ENCODE measurements around the gene COBL. TPM values are rescaled to one million over a fixed set of nuclear protein-coding genes. Genes with fewer than 3 reads are reported as not detected.

Gene COBL
- total and polyA plus RNA-seq, 3 experiments from 2014 or later = not detected

DNA sequence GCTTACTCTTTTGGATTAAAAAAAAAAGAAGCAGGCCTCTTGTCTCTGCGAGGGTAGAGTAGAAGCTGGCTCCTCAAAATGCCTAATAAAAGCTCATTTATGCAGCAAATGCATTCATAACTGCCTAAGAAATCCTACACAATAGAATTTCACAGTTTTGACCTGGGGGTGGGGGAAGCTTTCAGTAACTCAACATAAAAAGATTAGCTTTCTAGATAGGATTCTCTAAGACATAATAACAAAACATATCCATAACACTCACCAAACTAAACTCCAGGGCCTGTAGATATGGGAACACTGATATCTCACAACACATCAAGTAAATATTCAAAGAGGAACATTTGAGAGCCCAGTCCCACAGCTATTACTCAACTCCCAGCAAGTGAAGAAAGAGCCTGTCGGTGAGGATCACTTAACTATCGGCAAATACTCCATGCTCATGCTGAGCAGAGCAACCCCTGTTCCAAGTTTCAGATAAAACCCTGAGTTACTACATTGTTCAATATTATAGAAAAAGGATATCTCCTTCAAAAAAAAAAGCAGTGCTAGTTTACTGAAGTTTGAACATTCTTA, 88.1 kb downstream of the COBL start:
- H3K4me3 ChIP-seq (ENCODE audit: low read length) = no peak overlapping the region
- no peak overlapping the region for H3K27ac Mint-ChIP-seq
- H3K4me3 Mint-ChIP-seq = no peak overlapping the region
- no peak overlapping the region for H3K27ac ChIP-seq (ENCODE audit: low read depth, low read length)
- H3K36me3 Mint-ChIP-seq = no peaks in the 10 kb centered on the region
- no peaks in the 10 kb centered on the region for H3K36me3 ChIP-seq (ENCODE audit: insufficient read depth, low read length)
- DNase-seq = no peak
- H3K27me3 Mint-ChIP-seq = peaks cover 1 to 8% of the 10 kb centered on the region in 2 donors
- H3K4me1 Mint-ChIP-seq = no peaks in the 10 kb centered on the region
- peaks cover 0 to 3% (median 0%) of the 10 kb centered on the region in 5 donors for H3K9me3 Mint-ChIP-seq
- H3K9me3 ChIP-seq (ENCODE audit: low read length) = no peaks in the 10 kb centered on the region
- CTCF ChIA-PET = no interaction called here
- POLR2A ChIA-PET = no interaction called here
- H3K27me3 ChIP-seq (ENCODE audit: insufficient read depth, low read length, poor library complexity, severe bottlenecking) = no peaks in the 10 kb centered on the region
- no peaks in the 10 kb centered on the region for H3K4me1 ChIP-seq (ENCODE audit: insufficient read depth, low read length)

- H3K36me3 Mint-ChIP-seq = no peaks in the 10 kb centered on the region
- no peak for DNase-seq
- Histone ChIP-seq H3K4me1 (ENCODE audit: insufficient read depth, low read length) (no peaks in the 10 kb centered on the region), H3K9me3 (ENCODE audit: low read length) (no peaks in the 10 kb centered on the region), H3K4me3 (ENCODE audit: low read length) (no peak overlapping the region), H3K27ac (ENCODE audit: low read depth, low read length) (no peak overlapping the region), H3K36me3 (ENCODE audit: insufficient read depth, low read length) (no peaks in the 10 kb centered on the region), H3K27me3 (ENCODE audit: insufficient read depth, low read length, poor library complexity, severe bottlenecking) (no peaks in the 10 kb centered on the region)
- peak overlapping the region in 1 of 8 donors; percentile 19 for H3K27ac Mint-ChIP-seq
- H3K9me3 Mint-ChIP-seq = peaks cover 0 to 3% (median 0%) of the 10 kb centered on the region in 5 donors
- peaks cover 1 to 8% of the 10 kb centered on the region in 2 donors for H3K27me3 Mint-ChIP-seq
- CTCF ChIA-PET = no interaction called here
- H3K4me1 Mint-ChIP-seq = no peaks in the 10 kb centered on the region
- no peak overlapping the region for H3K4me3 Mint-ChIP-seq
- POLR2A ChIA-PET = no interaction called here
Observed at GRCh38 chr7:51227861-51228260, 88.7 kb downstream of the COBL start.

- Histone ChIP-seq H3K36me3 (ENCODE audit: insufficient read depth, low read length) (no peaks in the 10 kb centered on the region), H3K9me3 (ENCODE audit: low read length) (no peaks in the 10 kb centered on the region), H3K4me3 (ENCODE audit: low read length) (no peak overlapping the region), H3K27ac (ENCODE audit: low read depth, low read length) (no peak overlapping the region), H3K4me1 (ENCODE audit: insufficient read depth, low read length) (no peaks in the 10 kb centered on the region), H3K27me3 (ENCODE audit: insufficient read depth, low read length, poor library complexity, severe bottlenecking) (no peaks in the 10 kb centered on the region)
- Mint-ChIP-seq H3K36me3 (no peaks in the 10 kb centered on the region), H3K27me3 (peaks cover 1 to 8% of the 10 kb centered on the region in 2 donors), H3K9me3 (peaks cover 0 to 3% (median 0%) of the 10 kb centered on the region in 5 donors), H3K27ac (no peak overlapping the region), H3K4me3 (no peak overlapping the region), H3K4me1 (no peaks in the 10 kb centered on the region)
- ChIA-PET CTCF (no interaction called here), POLR2A (no interaction called here)
- no peak for DNase-seq
Observed at GRCh38 chr7:51226916-51227535, 89.6 kb downstream of the COBL start.

GRCh38 chr7:51226063-51226755, 90.4 kb downstream of the COBL start:
- H3K27me3 Mint-ChIP-seq = peaks cover 1 to 8% of the 10 kb centered on the region in 2 donors
- H3K27me3 ChIP-seq (ENCODE audit: insufficient read depth, low read length, poor library complexity, severe bottlenecking) = no peaks in the 10 kb centered on the region
- H3K9me3 Mint-ChIP-seq = peaks cover 0 to 3% (median 0%) of the 10 kb centered on the region in 5 donors
- no peak overlapping the region for H3K4me3 ChIP-seq (ENCODE audit: low read length)
- H3K4me1 Mint-ChIP-seq = no peaks in the 10 kb centered on the region
- no peaks in the 10 kb centered on the region for H3K4me1 ChIP-seq (ENCODE audit: insufficient read depth, low read length)
- no peaks in the 10 kb centered on the region for H3K9me3 ChIP-seq (ENCODE audit: low read length)
- ChIA-PET CTCF (no interaction called here), POLR2A (no interaction called here)
- DNase-seq = no peak
- H3K27ac Mint-ChIP-seq = no peak overlapping the region
- H3K36me3 Mint-ChIP-seq = no peaks in the 10 kb centered on the region
- H3K27ac ChIP-seq (ENCODE audit: low read depth, low read length) = no peak overlapping the region
- H3K4me3 Mint-ChIP-seq = no peak overlapping the region
- H3K36me3 ChIP-seq (ENCODE audit: insufficient read depth, low read length) = no peaks in the 10 kb centered on the region

DNA sequence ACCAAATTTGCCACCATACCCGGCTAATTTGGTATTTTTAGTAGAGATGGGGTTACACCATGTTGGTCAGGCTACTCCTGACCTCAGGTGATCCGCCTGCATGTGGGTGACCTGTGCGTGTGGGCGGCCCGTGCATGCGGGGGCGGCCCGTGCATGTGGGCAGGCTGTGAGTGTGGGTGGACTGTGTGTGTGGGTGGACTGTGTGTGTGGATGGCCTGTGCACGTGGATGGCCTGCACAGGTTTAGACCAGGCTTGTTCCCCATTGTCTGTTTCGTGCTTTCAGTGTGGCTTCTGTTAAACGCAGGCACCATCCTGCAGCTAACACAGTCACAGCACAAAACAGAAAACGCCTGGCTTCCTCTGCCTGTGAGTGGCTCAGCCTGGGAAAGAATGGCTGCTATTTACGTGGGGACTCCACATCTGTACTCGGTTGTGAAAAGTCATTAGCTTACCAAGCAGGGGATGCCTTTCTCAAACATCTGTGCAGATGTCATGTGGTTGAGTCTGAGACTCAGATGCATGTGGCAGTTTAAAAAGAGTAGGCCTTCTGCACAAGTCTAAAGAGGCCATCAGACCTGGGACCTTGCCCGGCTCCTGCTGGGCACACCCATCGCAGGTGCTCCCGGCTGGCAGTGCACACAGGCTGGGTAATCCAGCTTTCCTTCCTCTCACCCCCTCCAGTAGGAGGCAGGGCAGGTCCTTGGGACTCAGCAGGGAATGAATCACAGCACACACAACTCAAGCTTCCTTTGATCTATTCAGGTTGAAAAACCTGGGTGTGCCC, 91.6 kb downstream of the COBL start:
- Histone ChIP-seq H3K4me1 (ENCODE audit: insufficient read depth, low read length) (no peaks in the 10 kb centered on the region), H3K27me3 (ENCODE audit: insufficient read depth, low read length, poor library complexity, severe bottlenecking) (no peaks in the 10 kb centered on the region), H3K4me3 (ENCODE audit: low read length) (no peak overlapping the region), H3K36me3 (ENCODE audit: insufficient read depth, low read length) (no peaks in the 10 kb centered on the region), H3K27ac (ENCODE audit: low read depth, low read length) (no peak overlapping the region), H3K9me3 (ENCODE audit: low read length) (no peaks in the 10 kb centered on the region)
- peaks cover 0 to under 1% of the 10 kb centered on the region in 2 donors for H3K27me3 Mint-ChIP-seq
- H3K4me3 Mint-ChIP-seq = no peak overlapping the region
- no peaks in the 10 kb centered on the region for H3K4me1 Mint-ChIP-seq
- DNase-seq = no peak
- H3K36me3 Mint-ChIP-seq = no peaks in the 10 kb centered on the region
- CTCF ChIA-PET = interaction anchor here (0.8 kb wide), 1 partner anchor 64 kb away, joined by 3 read pairs; no protein-coding TSS in a partner anchor
- POLR2A ChIA-PET = no interaction called here
- H3K27ac Mint-ChIP-seq = no peak overlapping the region
- H3K9me3 Mint-ChIP-seq = no peaks in the 10 kb centered on the region

DNA sequence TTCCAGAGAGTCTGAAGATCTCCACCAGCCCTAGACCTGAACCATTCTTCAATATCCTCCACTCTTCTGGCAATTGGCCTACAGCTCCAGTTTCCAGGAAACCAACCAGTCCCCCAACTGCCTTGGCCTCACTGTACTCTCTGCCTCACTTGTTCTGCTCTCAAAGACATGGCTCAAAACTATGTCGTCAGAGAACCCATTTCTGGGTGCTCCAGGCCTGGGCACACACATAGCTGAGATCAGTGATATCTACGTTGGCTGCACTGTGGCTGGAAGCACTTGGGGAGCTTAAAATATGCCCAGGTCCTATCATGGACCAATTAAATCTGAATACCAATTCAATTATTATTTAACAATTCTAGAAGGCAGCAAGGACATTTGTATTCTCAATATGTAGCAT, 93.1 kb downstream of the COBL start:
- DNase-seq = no peak
- Mint-ChIP-seq H3K4me1 (no peaks in the 10 kb centered on the region), H3K9me3 (no peaks in the 10 kb centered on the region), H3K36me3 (no peaks in the 10 kb centered on the region), H3K27me3 (peaks cover 0 to 3% of the 10 kb centered on the region in 2 donors), H3K27ac (no peak overlapping the region), H3K4me3 (no peak overlapping the region)
- Histone ChIP-seq H3K4me1 (ENCODE audit: insufficient read depth, low read length) (no peaks in the 10 kb centered on the region), H3K4me3 (ENCODE audit: low read length) (no peak overlapping the region), H3K9me3 (ENCODE audit: low read length) (no peaks in the 10 kb centered on the region), H3K27ac (ENCODE audit: low read depth, low read length) (no peak overlapping the region), H3K27me3 (ENCODE audit: insufficient read depth, low read length, poor library complexity, severe bottlenecking) (no peaks in the 10 kb centered on the region), H3K36me3 (ENCODE audit: insufficient read depth, low read length) (no peaks in the 10 kb centered on the region)
- ChIA-PET CTCF (no interaction called here), POLR2A (no interaction called here)

- Mint-ChIP-seq H3K36me3 (no peaks in the 10 kb centered on the region), H3K27me3 (peaks cover 0 to 3% of the 10 kb centered on the region in 2 donors), H3K27ac (no peak overlapping the region), H3K9me3 (no peaks in the 10 kb centered on the region), H3K4me3 (no peak overlapping the region), H3K4me1 (no peaks in the 10 kb centered on the region)
- no peak overlapping the region for H3K27ac ChIP-seq (ENCODE audit: low read depth, low read length)
- no peaks in the 10 kb centered on the region for H3K27me3 ChIP-seq (ENCODE audit: insufficient read depth, low read length, poor library complexity, severe bottlenecking)
- H3K4me3 ChIP-seq (ENCODE audit: low read length) = no peak overlapping the region
- no peaks in the 10 kb centered on the region for H3K36me3 ChIP-seq (ENCODE audit: insufficient read depth, low read length)
- CTCF ChIA-PET = no interaction called here
- H3K9me3 ChIP-seq (ENCODE audit: low read length) = no peaks in the 10 kb centered on the region
- POLR2A ChIA-PET = no interaction called here
- DNase-seq = no peak
- H3K4me1 ChIP-seq (ENCODE audit: insufficient read depth, low read length) = no peaks in the 10 kb centered on the region
Observed at GRCh38 chr7:51222916-51223315, 93.7 kb downstream of the COBL start.

DNA sequence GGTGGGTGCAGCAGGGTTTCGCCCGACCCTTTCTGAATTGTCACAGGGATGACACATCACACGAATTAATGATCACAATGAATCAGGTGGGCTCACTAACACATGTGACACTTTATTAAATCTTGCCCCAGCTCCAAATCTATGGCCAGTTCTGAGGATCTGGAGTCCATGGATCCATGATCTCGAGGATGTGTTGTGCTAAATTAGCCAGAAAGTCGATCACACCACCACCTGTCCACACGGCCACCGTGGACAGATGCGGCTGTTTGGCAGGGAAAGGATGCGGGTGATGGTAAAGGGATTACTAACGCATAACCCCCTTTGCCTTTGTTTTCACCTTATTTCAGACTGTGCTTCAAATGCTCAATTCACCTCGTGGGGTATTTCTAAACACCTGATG, 96.4 kb downstream of the COBL start:
- no peak overlapping the region for H3K27ac Mint-ChIP-seq
- H3K36me3 Mint-ChIP-seq = no peaks in the 10 kb centered on the region
- H3K9me3 Mint-ChIP-seq = no peaks in the 10 kb centered on the region
- H3K27me3 Mint-ChIP-seq = peaks cover 0 to 3% of the 10 kb centered on the region in 2 donors
- no peaks in the 10 kb centered on the region for H3K36me3 ChIP-seq (ENCODE audit: insufficient read depth, low read length)
- no peak overlapping the region for H3K27ac ChIP-seq (ENCODE audit: low read depth, low read length)
- ChIA-PET POLR2A (no interaction called here), CTCF (no interaction called here)
- H3K4me3 Mint-ChIP-seq = no peak overlapping the region
- H3K27me3 ChIP-seq (ENCODE audit: insufficient read depth, low read length, poor library complexity, severe bottlenecking) = no peaks in the 10 kb centered on the region
- DNase-seq = no peak
- H3K9me3 ChIP-seq (ENCODE audit: low read length) = no peaks in the 10 kb centered on the region
- H3K4me1 ChIP-seq (ENCODE audit: insufficient read depth, low read length) = no peaks in the 10 kb centered on the region
- H3K4me3 ChIP-seq (ENCODE audit: low read length) = no peak overlapping the region
- H3K4me1 Mint-ChIP-seq = no peaks in the 10 kb centered on the region
